HG03066 (cell line): ENCODE data around the gene MFSD1.

Experiments
- ATAC-seq: cut with Tn5 transposase; IDR thresholded peaks from one replicate; pipeline ENCODE4 v1.9.1; 2021; ENCODE audit warnings: low read depth; ENCODE audit not compliant: unreplicated experiment

The MFSD1 gene

DNA sequence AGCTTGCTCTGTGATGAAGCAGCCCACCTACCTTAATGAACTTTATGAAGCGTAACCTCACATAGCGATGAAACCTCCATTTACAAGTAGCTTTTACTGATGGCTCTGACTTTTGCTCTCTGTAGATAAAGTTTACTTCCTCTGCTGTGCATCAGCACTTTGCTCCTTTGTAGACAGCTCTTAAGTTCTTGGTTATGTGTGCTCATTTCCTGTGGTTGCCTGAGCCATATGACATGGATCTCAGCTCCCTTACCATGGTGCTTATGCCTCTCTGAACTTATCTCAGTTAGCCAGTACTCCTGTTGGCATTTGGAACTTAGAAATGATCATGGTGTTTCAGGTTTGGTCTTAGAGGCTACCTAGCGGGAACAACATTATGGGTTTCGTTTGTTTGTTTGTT lies 7.8 kb downstream of the MFSD1 start:
- ATAC-seq = no peak

DNA sequence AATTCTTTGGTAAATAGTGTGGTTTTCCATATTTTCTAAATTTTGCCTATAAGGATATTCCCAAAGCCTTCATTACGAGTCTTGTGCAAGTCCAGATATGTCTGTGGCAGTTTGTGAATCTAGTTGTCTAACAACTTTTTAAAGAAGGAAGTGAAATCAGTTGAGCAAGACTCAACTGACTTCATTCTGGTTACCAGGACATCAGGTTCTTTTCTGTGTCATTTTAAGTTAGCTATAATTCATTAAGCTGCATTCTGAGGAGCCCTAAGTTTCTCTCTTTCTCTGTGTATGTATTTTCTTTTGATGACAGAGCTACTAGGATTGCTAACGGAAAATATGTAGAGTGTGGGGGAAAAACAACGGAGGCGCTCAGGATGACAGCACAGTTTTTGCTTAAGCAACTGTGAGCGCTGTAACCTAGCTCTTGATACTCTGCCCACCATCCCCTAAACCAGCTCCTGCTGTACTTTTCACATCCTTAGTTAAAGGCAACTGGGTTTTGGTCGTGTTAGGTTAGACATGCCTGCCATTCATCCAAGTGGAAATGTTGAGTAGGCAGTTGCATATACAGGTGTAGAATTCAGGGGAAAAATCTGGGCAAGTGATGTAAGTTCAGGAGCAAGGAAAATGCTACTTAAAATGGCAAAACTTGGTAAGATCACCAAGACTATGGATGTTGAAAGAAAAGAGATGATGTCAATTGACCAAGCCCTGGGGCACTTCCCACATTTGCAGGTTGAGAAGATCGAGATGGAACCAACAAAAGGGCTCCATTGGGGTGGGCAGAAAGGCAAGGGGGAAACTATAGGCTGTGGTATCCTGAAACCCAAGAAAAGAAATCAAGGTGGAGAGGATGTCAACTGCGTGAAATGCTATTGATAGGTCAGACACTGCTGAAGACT lies 9.2 kb downstream of the MFSD1 start:
- ATAC-seq = no peak

DNA sequence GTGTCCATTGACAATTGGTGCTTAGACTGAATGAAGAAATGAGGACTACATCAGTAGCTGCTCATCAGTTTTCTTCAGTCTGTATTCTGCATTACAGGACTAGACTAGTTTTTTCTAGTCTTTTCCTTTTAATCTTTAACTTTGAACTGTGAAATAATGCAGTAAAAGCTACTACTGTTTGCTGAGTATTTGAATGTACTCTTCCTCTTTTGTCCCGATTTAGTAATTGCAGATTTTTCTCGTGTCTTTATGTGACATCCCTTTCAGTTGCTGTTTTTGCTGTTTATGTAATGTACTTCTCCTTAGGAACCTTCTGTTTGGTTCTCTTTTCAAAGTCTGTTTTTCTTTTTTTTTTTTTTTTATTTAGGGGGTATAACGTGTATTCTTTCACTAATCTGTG lies 17.4 kb downstream of the MFSD1 start:
- ATAC-seq = no peak

DNA sequence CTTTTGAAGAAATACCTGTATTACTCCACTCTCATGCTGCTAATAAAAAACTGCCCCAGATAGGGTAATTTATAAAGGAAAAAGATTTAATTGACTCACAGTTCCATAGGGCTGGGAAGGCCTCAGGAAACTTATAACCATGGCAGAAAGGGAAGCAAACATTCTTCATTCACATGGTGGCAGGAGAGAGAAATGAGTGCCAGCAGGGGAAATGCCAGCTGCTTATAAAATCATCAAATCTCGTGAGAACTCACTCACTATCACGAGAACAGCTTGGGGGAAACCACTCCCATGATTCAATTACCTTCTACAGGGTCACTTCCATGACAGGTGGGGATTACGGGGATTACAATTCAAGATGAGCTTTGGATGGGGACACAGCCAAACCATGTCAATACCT lies 18.7 kb downstream of the MFSD1 start:
- no peak for ATAC-seq

DNA sequence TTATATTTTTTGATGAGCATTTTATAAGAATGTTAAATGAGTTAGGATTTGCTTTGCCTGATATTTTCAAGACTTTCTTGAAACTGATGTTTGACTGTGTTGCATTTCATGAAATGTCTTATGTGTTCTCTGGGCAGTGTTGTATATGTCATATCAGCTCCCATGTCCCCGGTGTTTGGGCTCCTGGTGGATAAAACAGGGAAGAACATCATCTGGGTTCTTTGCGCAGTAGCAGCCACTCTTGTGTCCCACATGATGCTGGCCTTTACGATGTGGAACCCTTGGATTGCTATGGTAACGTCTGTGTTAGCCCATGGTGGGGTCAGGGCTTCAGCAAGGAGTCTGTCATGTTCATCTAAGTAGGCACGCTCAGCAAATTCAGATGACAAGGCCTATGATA lies 20.0 kb downstream of the MFSD1 start:
- ATAC-seq = no peak

DNA sequence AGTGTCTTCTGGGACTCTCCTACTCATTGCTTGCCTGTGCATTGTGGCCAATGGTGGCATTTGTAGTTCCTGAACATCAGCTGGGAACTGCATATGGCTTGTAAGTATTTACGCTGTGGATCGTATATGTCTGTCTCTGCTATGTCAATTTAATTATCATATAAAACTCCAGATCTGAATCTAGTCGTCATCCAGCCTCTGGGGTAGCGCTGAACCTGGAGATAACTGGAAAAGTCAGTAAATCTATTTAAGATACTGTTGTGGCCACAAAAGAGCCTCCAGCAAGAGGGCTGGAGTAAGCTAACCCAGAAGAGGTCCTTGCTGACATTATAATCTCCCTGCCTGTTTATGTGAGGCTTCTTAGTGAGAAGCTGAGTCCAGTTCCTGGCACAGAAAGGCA lies 21.6 kb downstream of the MFSD1 start:
- ATAC-seq = no peak

DNA sequence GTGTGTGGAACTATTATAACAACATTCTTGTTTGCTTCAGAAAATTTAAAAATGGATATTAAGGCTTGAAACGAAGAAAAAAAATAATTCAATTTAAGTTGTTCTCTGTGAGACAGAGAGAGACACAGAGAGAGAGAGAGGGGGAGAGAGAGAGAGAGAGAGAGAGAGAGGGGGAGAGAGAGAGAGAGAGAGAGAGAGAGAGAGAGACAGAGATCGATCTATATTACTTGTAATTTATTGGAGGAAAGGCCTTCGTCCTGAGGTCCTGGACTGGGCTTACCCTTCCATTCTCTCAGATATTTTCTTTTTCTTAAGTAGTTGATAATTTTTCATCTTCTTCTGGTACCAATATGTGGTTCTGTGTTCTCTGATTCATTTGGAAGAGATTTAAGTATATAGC lies 25.9 kb downstream of the MFSD1 start:
- ATAC-seq = no peak

DNA sequence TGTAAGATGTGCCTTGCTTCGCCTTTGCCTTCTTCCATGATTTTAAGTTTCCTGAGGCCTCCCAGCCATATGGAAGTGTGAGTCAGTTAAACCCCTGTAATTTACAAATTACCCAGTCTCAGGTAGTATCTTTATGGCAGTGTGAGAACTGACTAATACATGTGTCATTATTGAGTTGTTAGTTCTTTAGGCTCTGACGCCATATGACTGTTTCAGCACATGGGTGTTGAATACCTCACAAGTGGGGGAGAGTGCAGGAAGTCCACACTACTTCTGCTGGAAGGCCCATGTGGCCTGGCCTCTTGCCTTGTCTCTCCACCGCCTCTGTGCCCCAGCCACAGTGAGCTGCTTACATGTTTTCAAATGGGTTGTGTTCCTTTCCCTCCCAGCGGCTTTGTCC lies 28.5 kb downstream of the MFSD1 start:
- ATAC-seq = no peak

DNA sequence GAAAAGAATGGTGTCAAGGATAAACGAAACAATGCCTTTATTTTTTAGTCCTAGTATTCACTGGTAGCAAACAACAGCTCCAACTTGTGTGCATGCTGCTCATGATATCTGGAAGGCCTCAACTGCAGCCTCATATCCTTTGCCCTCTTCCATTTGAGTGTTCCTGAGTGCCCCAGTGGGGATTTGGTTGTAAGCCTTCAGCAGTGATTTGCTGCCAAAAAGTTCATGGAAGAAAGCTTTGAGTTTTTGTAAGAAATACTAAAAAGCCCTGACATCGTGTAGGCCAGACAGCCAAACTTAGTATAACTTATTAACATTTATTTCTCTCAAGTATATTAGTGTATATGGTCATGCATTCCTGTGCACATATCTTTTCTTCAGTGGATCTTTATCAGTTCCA lies 30.0 kb downstream of the MFSD1 start:
- ATAC-seq = no peak

DNA sequence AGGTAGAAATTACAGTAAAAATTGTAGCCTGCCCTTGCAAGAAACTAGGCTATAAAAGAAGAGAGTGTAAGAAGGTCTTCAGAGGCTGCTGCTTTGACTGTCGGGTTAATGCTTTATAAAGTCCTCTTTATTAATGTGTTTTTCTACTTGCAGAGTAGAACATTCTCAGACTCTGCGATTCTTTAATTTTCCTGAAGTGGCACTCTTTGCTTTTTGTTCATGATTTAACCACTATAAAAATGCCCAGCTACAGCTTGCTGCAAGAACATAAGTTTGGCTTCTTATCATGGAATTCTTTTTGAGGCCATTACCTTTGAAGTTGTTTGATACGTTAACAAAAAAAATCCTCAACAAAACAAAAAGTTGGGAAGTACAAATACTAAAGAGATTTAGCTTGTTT lies 33.8 kb downstream of the MFSD1 start:
- ATAC-seq = no peak

DNA sequence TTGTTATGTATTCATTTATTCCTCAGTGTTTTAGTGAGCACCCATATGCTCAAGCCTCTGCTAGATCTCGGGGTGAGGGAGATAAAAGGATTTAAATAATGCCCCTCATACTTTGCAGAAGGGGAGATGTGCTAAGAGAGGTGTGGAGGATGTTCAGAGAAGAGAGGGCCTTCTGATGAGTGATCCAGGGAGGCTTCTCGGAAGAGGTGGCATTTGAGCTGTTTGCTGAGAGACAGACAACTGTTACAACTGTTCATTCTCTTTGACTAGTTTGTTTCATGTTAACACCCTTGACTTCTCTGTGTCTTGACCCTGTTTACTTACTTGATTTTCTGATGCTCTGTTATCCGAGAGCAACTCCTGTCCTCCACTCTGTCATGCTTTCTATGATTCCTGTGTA lies 34.5 kb downstream of the MFSD1 start:
- ATAC-seq = no peak

DNA sequence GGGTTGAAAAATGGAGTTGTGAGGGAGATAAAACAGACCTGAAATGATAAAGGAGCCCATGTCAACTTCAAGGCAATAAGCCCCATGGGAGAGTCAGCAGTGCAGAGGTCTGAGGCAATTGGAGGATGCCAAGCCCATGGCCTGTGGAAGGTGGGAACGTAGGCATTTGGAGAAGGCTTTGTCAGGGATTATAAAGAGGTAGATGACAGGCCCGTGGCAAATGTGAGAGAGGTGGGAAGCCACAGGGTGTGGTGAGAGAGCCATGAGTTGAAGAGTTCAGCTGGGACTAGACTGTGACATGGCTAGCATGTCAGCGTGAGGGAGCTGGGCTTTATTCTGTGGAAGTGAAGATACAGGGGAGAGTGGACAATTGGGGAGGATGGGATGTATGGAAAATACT lies 35.4 kb downstream of the MFSD1 start:
- no peak for ATAC-seq

DNA sequence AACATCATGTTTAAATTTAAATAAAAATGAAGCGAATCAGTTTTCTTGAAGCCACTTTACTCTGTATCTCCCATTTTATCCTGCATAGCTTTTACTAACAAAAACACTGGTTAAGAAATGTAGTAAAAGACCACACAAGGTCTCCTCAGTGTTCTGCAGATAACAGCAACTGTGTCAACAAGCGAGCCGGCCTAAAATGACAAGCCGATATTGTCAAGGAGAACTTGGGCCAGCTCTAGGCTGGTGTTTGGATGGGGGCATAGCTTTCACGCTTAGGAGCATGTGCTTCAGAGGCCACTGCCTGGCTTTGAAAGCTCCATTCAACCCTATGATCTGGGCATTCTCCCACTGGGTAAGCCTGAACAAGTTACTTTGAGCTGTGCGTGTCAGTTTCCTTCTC lies 38.1 kb downstream of the MFSD1 start:
- no peak for ATAC-seq

DNA sequence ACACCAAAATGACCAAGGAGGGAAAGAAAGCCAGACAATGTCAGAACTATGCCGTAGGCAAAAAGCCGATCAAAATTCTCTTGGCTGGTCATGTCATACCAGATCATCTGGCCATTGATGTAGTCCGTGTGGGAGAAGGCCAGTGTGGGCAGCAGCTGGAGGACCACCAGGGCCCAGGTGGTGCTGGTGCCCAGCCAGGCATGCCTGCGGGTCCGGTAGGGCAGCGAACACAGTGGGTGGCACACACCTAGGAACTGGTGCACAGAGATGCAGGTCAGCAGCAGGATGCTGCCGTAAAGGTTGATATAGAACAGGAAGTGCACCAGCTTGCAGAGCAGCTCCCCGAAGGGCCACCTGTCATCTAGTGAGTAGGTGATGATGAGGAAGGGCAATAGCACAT lies 39.5 kb downstream of the MFSD1 start:
- ATAC-seq = no peak

DNA sequence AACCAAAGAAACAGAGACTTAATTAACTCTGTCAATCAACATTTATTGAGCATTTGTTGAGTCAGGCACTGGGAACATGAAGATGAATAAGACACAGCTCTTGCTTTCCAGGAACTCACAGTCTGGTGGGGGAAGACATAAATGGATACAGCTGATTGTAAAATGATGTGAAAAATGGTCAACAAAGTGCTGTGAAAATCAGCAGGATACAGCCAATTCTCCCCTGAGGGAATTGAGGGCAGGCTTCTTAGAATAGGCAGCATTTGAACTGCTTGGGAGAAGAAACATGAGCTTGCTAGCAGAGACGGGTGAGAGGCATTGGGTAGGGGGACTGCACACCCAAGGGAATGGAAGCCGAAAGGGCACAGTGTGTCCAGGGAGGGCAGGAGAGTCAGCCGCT lies 41.1 kb downstream of the MFSD1 start:
- ATAC-seq = no peak

DNA sequence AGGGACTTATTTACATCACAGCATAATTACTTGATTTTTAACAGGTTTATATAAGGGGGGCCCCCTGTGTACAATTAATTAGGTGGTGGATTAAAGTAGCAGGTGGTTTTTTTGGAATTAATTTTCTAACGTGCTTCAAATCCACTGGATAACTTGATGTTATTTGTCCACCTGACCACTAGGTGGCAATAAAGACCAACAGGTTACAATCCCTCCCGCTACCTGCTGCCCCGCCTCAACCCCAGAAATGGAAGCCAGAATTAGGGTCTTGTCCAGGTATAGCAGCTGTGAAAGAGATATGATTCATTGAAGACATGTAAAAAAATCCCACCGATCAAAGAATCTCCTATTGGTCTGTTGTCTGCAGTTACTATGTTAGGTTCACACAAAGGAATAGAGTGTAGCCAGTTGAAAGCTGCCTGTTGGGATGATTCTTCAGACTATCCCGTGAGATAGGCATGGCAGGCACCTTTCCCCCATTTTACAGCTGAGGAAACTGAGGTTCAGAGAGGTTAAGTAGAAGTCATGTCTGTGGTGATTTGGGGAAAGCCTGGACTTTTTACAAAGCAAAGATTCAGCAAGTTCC lies 44.0 kb downstream of the MFSD1 start:
- peak; percentile 56 for ATAC-seq

DNA sequence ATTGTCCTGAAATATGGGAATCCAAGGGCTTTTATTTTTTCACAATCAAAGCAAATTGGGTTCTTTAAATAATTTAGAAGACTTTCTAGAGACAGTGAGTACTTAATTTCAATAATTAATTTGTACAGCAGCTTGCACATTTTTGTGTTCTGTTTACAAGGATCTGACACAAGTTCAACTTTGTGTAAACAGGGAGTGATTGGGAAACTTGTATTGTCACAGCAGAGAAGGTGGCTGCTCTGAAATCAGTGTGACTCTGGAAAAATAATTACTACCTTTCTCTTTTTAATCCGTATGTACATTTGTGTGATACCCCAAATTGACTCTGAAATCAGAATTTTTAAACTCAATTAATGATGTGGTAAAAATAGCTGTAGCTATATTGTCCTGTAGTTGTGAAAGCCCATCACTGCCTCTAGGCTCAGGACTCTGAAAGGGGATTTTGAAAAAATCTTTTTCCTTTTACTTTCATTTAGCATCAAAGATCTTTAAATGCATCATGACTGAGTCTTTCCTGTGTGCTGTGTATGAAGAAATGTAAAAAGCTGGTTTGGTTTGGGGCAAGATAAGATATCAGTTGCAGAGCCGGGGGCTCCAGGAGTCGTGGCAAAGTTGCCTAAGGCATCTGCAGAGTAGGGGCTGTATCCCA lies 45.1 kb downstream of the MFSD1 start:
- peak; percentile 78 for ATAC-seq

DNA sequence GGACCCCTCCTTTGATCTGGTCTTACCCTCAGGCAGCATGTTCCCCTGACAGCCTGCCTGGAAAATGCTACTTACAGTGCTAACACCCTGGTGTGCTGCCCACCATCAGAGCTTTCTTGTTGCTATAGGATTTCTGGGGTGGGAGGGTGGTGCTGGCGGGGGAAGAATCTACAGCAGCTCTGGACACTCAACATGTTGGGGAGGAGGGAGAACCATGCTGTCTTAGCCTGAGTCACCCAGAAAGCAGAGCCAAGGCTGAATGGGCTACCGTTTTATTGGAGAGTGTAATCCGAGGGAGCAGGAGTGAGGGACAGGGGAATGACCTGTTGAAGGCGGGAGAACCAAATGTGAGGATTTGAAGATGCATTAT lies 45.6 kb downstream of the MFSD1 start:
- peak; percentile 17 for ATAC-seq

DNA sequence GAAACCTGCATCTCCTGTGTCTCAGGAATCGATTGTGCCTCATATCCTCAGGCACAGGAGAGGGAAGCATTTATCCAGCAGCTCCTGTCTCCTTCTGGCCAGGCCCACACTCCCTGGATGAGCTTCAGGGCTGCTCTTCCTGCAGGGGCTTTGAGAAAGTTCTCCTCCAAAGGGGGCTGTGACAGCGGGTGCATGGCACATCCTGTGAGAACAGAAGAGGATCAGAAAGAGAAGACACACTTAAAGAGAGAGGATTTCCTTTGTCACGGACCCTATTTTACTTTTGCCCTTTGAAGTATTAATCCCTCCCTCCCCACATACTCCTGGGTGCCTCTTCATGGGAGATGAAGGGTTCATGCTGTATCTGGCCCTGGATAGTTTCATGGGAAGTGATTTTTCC lies 46.0 kb downstream of the MFSD1 start:
- no peak for ATAC-seq

DNA sequence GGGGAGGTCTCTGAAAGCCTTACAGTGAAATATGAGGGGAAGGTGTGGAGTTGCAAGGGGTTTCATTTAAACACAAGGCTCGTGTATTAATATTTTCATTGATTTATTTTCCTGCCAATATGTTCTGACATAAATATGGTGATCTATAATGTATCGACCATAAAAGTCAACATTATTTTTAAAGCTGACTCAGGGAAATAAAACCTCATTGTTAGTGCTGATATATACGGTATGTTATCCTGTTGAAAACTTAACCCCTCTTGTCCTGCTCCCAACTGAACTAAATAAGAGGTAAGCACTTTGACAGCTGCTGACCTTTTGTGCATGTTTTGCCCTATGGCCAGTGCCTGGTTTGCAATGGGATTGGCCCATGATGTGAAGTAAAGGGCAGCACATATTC lies 47.9 kb downstream of the MFSD1 start:
- ATAC-seq = no peak

DNA sequence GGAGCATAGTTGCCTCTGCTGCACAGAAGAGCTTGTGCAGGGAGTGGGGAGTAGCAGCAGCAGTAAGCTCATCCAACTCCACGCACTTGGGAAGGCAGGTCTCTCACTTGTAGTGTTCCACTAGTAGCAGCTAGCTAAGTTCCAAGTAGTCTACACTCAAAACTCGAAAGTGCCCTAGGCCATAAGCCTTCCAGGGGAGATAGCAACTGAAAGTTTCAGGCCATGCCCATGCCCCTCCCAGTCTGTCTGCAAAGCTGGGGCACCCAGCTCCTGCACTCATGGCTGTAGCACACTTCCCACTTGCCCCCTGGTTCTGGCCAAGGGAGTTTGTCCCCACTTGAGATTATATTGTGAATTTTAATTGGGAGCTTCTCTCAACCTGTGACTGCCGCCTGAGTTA lies 57.5 kb downstream of the MFSD1 start:
- ATAC-seq = no peak

DNA sequence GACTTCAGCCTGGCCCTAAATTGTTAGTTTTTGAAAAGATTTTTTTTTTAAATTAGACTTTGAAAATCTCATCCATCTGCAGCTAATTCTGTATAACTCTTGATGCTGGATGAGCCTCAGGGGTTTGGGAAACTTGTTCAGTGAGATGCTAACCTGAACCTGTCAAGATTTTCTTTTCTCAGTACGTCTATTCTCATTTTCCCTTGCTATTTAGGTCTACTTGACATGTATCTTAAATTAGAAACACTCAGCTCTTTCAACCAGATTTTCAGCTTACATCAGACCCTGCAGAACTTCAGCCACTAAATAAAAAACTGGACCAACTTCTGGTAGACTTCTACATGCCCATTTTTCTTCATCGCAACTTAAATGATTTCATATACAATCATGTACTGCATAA lies 61.4 kb downstream of the MFSD1 start:
- no peak for ATAC-seq
